Memory B cell (primary cell): ENCODE results near the gene PEAR1.

Experiments
- ATAC-seq: fragments of 150-1000 bp; cut with Tn5 transposase; 2 replicates; pipeline ENCODE4 v1.10.0; 2021; ENCODE audit warnings: low read depth, mild to moderate bottlenecking, moderate library complexity
- DNase-seq, 2 donors: peaks; one replicate each; pipeline ENCODE4 v3.0.0; 2022; ENCODE audit warnings: low spot score in 2 of 2
- H3K27ac Mint-ChIP-seq: one replicate; pipeline ENCODE4 v1.8.0; 2022; ENCODE audit warnings: mild to moderate bottlenecking, moderate library complexity, mixed read lengths
- H3K27me3 Mint-ChIP-seq: one replicate; pipeline ENCODE4 v1.8.0; 2022; ENCODE audit warnings: mixed read lengths
- H3K36me3 Mint-ChIP-seq: one replicate; pipeline ENCODE4 v1.8.0; 2022; ENCODE audit warnings: mild to moderate bottlenecking, mixed read lengths
- H3K4me1 Mint-ChIP-seq: one replicate; pipeline ENCODE4 v1.8.0; 2022; ENCODE audit warnings: mixed read lengths
- H3K4me3 Mint-ChIP-seq: one replicate; pipeline ENCODE4 v1.8.0; 2022; ENCODE audit warnings: mild to moderate bottlenecking, moderate library complexity, mixed read lengths
- H3K9me3 Mint-ChIP-seq: one replicate; pipeline ENCODE4 v1.8.0; 2022; ENCODE audit warnings: mixed read lengths

Gene PEAR1

GRCh38 chr1:156964441-156964840, 70.9 kb downstream of the PEAR1 start:
- Mint-ChIP-seq H3K27me3 (peaks cover 8% of the 10 kb centered on the region), H3K9me3 (peaks cover 5% of the 10 kb centered on the region), H3K36me3 (peaks cover 3% of the 10 kb centered on the region), H3K4me3 (no peak overlapping the region), H3K27ac (no peak overlapping the region), H3K4me1 (peaks cover 23% of the 10 kb centered on the region)
- no peak for DNase-seq
- no peak for ATAC-seq
